Smooth muscle cell (in vitro differentiated cells): ENCODE measurements around the gene CCDC28A. TPM values are rescaled to one million over a fixed set of nuclear protein-coding genes. Genes with fewer than 3 reads are reported as not detected.

ENCODE experiments used
- DNase-seq: peaks from one replicate; lab custom pipeline; 2025; ENCODE audit not compliant: unreplicated experiment; lab: John Stamatoyannopoulos, UW
- H2AFZ ChIP-seq: fragments of 200-600 bp; sonication (generic); 2 replicates; pipeline ENCODE4 v1.6.0; 2016; ENCODE audit warnings: antibody characterized with exemption, low read depth, mild to moderate bottlenecking
- H3F3A ChIP-seq: fragments of 200-600 bp; sonication (generic); 2 replicates; pipeline ENCODE4 v1.6.0; 2017; ENCODE audit warnings: antibody characterized with exemption, low read depth
- H3K27ac ChIP-seq: fragments of 200-600 bp; sonication (generic); 2 replicates; pipeline ENCODE4 v1.5.1; 2016; ENCODE audit warnings: low read depth, mild to moderate bottlenecking
- H3K27me3 ChIP-seq: fragments of 200-600 bp; sonication (generic); 2 replicates; pipeline ENCODE4 v1.6.1; 2016; ENCODE audit warnings: low read depth, mild to moderate bottlenecking
- H3K36me3 ChIP-seq: fragments of 200-600 bp; sonication (generic); 2 replicates; pipeline ENCODE4 v1.5.1; 2016; ENCODE audit warnings: low read depth
- H3K4me1 ChIP-seq: fragments of 200-600 bp; sonication (generic); 2 replicates; pipeline ENCODE4 v1.5.1; 2016; ENCODE audit warnings: low read depth
- H3K4me2 ChIP-seq: fragments of 200-600 bp; sonication (generic); 2 replicates; pipeline ENCODE4 v1.6.0; 2016; ENCODE audit warnings: mild to moderate bottlenecking
- H3K4me3 ChIP-seq: fragments of 200-600 bp; sonication (generic); 2 replicates; pipeline ENCODE4 v1.5.1; 2016; ENCODE audit warnings: mild to moderate bottlenecking
- H3K79me2 ChIP-seq: fragments of 200-600 bp; sonication (generic); 2 replicates; pipeline ENCODE4 v1.6.0; 2016; ENCODE audit warnings: low read depth, mild to moderate bottlenecking
- H3K9ac ChIP-seq: fragments of 200-600 bp; sonication (generic); 2 replicates; pipeline ENCODE4 v1.6.0; 2016; ENCODE audit warnings: low read depth
- H3K9me3 ChIP-seq: fragments of 200-600 bp; sonication (generic); replicated peaks from 2 replicates; pipeline ENCODE4 v1.5.1; 2016; ENCODE audit warnings: low read depth
- H4K20me1 ChIP-seq: fragments of 200-600 bp; sonication (generic); 2 replicates; pipeline ENCODE4 v1.6.0; 2016; ENCODE audit warnings: low read depth
- CTCF ChIP-seq: fragments of 200-600 bp; sonication (generic); IDR thresholded peaks from 2 replicates; pipeline ENCODE4 v1.5.1; 2017; ENCODE audit warnings: borderline replicate concordance, mild to moderate bottlenecking, antibody characterized with exemption; ENCODE audit not compliant: insufficient read depth, poor library complexity, severe bottlenecking
- WGBS: methylation state at CpG from one replicate; pipeline ENCODE4 v1.1.7; 2016; ENCODE audit warnings: low lambda C conversion rate; 5-methylcytosine and 5-hydroxymethylcytosine counted together
- polyA plus RNA-seq: library from polyadenylated mRNA; unstranded; fragments of >200 nt; fragmentation: Nextera tagmentation; extraction: Ambion mirVana; gene quantifications from 2 replicates; pipeline ENCODE4 v1.2.1, GENCODE V29; 2016
- total RNA-seq: library from RNA; depleted of rRNA; stranded (reverse); fragments of >200 nt; gene quantifications from 2 replicates; pipeline ENCODE4 v1.2.3, GENCODE V29; 2014

CCDC28A gene
- total and polyA plus RNA-seq, 2 experiments from 2014 or later, result 9.5 to 12.3 TPM

GRCh38 chr6:138734585-138734984, 39.0 kb upstream of the CCDC28A start:
- H3K4me3 ChIP-seq, result no peak overlapping the region
- H3K27ac ChIP-seq, result no peak overlapping the region
- no peaks in the 10 kb centered on the region for H3K36me3 ChIP-seq
- H2AFZ ChIP-seq, result no peak overlapping the region
- no peaks in the 10 kb centered on the region for H3K9me3 ChIP-seq
- H4K20me1 ChIP-seq, result no peaks in the 10 kb centered on the region
- no peaks in the 10 kb centered on the region for H3K4me1 ChIP-seq
- H3K79me2 ChIP-seq, result no peaks in the 10 kb centered on the region
- no peak for TF ChIP-seq CTCF
- DNase-seq, result no peak
- no peaks in the 10 kb centered on the region for H3F3A ChIP-seq
- H3K27me3 ChIP-seq, result no peaks in the 10 kb centered on the region
- H3K9ac ChIP-seq, result no peak overlapping the region
- H3K4me2 ChIP-seq, result no peak overlapping the region
- 100% methylated on average over 1 of the region's 1 CpG for WGBS

GRCh38 chr6:138736640-138737039, 36.9 kb upstream of the CCDC28A start:
- 93% methylated on average over 5 of the region's 5 CpGs for WGBS
- no peak overlapping the region for H3K27ac ChIP-seq
- no peaks in the 10 kb centered on the region for H3K9me3 ChIP-seq
- H3K4me1 ChIP-seq, result no peaks in the 10 kb centered on the region
- no peak for DNase-seq
- TF ChIP-seq CTCF, result no peak
- H3K79me2 ChIP-seq, result no peaks in the 10 kb centered on the region
- no peaks in the 10 kb centered on the region for H3K36me3 ChIP-seq
- no peaks in the 10 kb centered on the region for H3F3A ChIP-seq
- H3K27me3 ChIP-seq, result no peaks in the 10 kb centered on the region
- no peaks in the 10 kb centered on the region for H4K20me1 ChIP-seq
- H3K4me3 ChIP-seq, result no peak overlapping the region
- no peak overlapping the region for H3K9ac ChIP-seq
- H2AFZ ChIP-seq, result no peak overlapping the region
- no peak overlapping the region for H3K4me2 ChIP-seq

- DNase-seq, result no peak
- Histone ChIP-seq H3K27ac (no peak overlapping the region), H3K27me3 (no peaks in the 10 kb centered on the region), H3K79me2 (no peaks in the 10 kb centered on the region), H3K9ac (no peak overlapping the region), H3K9me3 (no peaks in the 10 kb centered on the region), H3K4me3 (no peak overlapping the region), H4K20me1 (no peaks in the 10 kb centered on the region), H3K36me3 (no peaks in the 10 kb centered on the region), H2AFZ (no peak overlapping the region), H3F3A (no peaks in the 10 kb centered on the region), H3K4me2 (no peak overlapping the region), H3K4me1 (no peaks in the 10 kb centered on the region)
- peak; percentile 17 for TF ChIP-seq CTCF
- WGBS, result 48% methylated on average over 4 of the region's 4 CpGs
Measured at GRCh38 chr6:138752017-138752416, 21.6 kb upstream of the CCDC28A start.

GRCh38 chr6:138757136-138757535, 16.4 kb upstream of the CCDC28A start:
- no peak overlapping the region for H3K27ac ChIP-seq
- no peak overlapping the region for H3K9ac ChIP-seq
- H3F3A ChIP-seq, result no peaks in the 10 kb centered on the region
- no peak for TF ChIP-seq CTCF
- peak overlapping the region; percentile 49 for H2AFZ ChIP-seq
- 68% methylated on average over 4 of the region's 4 CpGs for WGBS
- no peak overlapping the region for H3K4me2 ChIP-seq
- H3K36me3 ChIP-seq, result no peaks in the 10 kb centered on the region
- no peak for DNase-seq
- no peaks in the 10 kb centered on the region for H4K20me1 ChIP-seq
- no peaks in the 10 kb centered on the region for H3K27me3 ChIP-seq
- no peaks in the 10 kb centered on the region for H3K79me2 ChIP-seq
- no peak overlapping the region for H3K4me3 ChIP-seq
- no peaks in the 10 kb centered on the region for H3K4me1 ChIP-seq
- H3K9me3 ChIP-seq, result no peaks in the 10 kb centered on the region
